A549 treated with AZD2906 at 1 μM for 4 hours (cell line): ENCODE measurements around the gene SMTN. TPM values are rescaled to one million over a fixed set of nuclear protein-coding genes. Genes with fewer than 3 reads are reported as not detected.

Experiments used
- total RNA-seq: library from RNA; stranded (reverse); fragments of 200-300 nt; extraction: Qiagen RNA extraction; gene quantifications from 5 replicates; pipeline ENCODE4 v1.2.3, GENCODE V29; 2022

Gene SMTN
- total RNA-seq, result 23.0 to 25.6 TPM (median 25.0 TPM) in 5 replicates

DNA sequence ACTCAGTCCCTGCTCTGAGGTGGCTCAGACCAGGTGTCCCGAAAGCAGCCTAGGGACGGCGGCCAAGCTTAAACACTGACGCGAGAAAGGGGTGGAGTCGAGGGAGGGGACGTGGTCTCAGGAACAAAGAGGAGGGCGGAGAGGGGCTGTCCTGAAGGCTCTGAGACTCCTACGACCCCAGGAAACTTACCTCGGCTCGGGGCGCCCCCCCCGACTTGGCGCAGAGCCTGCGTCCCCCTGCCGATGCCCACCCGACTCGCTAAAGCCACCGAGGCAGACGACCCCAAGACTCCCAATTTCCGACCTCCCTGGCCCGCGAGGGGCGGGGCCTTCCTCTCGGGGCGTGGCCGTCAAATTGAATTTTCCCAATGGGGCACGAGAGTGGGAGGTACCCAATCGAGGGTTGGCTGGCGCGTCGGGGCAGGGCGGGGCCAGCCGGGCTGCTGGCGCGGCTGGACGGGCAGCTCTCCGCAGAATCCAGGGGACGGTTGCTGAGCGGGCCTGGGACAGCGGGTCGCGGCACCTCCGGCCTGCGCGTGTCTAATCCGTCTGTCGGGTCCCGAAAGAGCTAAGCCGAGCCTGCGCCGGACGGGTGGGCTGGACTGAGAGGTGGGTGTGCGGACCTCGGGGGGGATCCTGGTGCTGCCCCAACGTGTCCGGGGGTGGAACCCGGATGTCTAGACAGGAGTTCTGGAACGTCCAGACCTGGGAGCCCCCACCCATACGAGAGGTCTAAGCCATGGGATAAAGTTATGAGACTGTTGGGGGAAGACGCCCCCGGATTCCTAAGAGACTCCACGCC, at the start of gene SMTN:
SMTN (plus strand) TSS at position 471 of the 802 bp plus-strand sequence. CDS start 1,941 bp downstream, outside the sequence.

DNA sequence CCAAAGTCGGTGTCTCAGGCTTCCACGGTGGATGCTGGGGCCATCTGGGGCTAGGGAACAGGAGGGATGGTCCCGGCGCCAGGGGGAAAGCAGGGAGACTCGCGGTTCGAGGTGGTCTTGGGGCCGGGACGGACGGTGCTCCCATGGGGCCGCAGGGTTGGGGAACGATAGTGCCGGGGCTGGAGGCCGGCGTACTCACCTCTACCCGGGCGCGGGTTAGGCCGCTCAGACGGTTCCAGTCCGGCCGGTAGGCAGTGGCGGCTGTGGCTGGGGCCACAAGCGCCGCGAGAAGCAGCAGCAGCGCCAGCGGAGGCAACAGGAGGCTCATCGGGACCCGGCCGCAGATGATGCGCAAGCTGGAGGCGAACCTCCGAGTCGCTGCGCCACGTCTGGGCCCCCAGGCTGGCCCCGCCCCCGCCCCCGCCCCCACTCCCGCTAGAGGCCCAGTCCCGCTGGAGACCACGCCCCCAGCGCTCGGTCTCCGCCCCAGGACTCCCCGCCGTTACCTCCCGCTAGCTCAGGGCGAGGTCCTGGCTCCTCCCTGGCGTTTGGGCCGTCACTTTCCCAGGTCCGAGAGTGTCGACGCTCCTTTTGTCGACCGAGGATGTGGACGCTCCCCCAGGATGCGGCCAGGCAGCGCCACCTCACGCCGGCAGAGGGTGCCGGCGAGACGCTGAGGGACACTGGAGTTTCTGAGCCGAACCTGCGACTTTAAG, 26.2 kb downstream of the SMTN start, which contains the start of gene SELENOM:
SELENOM (minus strand) TSS at position 391 of the 716 bp plus-strand sequence; CDS start at position 328, 63 bp downstream.

DNA sequence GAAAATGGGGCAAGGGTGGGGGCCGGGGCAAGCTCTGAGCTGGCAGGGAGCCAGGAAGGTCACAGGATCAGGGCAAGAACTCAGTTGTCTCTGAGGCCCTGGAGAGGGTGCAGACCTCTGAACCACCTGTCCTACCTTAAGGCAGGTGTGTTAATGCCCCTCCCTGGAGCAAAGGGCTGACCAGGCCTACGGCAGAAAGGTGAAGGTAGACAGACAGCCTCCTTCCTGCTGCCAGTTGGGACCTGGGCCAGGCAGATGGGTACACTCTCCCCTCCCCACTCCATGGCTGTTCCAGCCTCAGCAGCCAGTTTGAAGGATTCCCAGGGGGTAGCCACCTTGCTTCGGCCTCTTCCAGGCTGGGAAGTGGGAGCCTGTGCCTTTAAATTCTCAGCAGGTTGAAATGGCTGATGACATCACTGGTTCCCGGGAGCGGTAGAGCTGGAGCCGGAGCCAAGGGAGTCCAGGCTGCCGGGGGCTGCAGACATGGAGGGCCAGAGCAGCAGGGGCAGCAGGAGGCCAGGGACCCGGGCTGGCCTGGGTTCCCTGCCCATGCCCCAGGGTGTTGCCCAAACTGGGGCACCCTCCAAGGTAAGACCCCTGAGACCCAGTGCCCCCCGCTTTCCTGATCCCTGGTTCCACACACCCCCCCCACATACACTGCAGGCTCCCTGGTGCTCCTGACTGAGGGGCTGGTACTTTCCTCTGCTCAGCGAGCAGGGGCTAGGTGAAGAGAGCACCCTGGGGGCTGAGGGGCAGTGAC, 41.6 kb downstream of the SMTN start, which contains the start of gene INPP5J:
INPP5J (plus strand) TSS at position 435 of the 760 bp plus-strand sequence; CDS start at position 484, 49 bp downstream.

DNA sequence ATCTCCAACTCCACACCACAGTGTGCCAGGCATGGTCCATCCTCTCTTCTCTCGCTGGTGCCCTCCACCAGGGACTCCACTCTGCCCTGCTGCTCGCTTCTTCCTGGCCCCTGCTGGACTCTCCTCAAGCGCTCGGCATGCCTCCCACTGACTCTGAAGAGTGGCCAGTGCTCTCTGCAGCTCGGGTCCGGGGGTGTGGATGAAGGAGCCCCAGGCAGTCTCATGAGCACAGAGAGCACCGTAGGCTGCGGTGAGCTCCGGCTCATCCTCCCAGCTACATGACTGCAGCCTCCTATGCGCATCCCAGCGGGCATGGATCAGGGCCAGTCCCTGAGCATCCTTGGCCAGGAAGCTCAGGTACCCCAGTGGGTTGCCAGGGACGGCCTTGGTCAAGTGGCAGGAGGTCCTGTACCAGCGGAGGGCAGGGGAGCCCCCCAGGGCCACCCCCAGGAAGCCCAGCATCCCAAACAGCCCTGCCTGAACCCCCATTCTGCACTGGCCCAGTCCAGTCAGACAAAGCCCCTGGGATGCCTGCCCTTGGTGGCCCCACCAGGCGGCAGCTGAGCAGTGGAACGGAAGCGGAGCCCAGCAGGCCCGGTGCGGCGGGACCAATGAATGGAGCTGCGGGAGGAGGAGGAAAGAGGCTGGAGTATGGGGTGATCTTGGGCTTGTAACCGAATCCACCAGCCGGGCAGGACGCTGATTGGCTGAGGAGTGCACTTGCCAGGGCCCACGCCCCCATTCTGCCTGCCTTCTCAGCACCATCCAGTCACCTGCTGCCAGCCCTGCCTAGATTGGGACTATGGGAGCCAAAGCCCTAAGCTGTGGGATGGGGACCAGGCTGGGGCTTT, 59.0 kb downstream of the SMTN start, which contains the start of gene PLA2G3:
PLA2G3 (minus strand) TSS at position 643 of the 851 bp plus-strand sequence; CDS start at position 489, 154 bp downstream.

Other genes with a start within 250 kb of the SMTN start
- gene MORC2, start 112.5 kb upstream of the SMTN start, total RNA-seq, result 11.4 to 14.2 TPM (median 12.5 TPM) in 5 replicates
- 20.5 to 29.2 TPM (median 24.5 TPM) in 5 replicates for gene TUG1, start 112.1 kb upstream of the SMTN start, total RNA-seq
- gene SELENOM, start 26.2 kb downstream of the SMTN start, total RNA-seq, result 51.2 to 75.7 TPM (median 67.0 TPM) in 5 replicates
- gene INPP5J, start 41.6 kb downstream of the SMTN start, total RNA-seq, result 0.45 to 0.60 TPM (median 0.48 TPM) in 5 replicates
- gene PLA2G3, start 59.2 kb downstream of the SMTN start, total RNA-seq, result not detected in 5 replicates
- gene RNF185, start 78.9 kb downstream of the SMTN start, total RNA-seq, result 22.2 to 25.5 TPM (median 24.1 TPM) in 5 replicates
- 6.5 to 7.6 TPM (median 7.1 TPM) in 5 replicates for gene LIMK2, start 131.0 kb downstream of the SMTN start, total RNA-seq
- gene PIK3IP1, start 211.2 kb downstream of the SMTN start, total RNA-seq, result 0.58 to 0.84 TPM (median 0.60 TPM) in 5 replicates